HCEC 1CT (cell line): ENCODE measurements around the gene TSPAN4.
A peak's percentile ranks its signal among the peaks of the same experiment; 100 is the strongest.

Source experiments
- DNase-seq: peaks from one replicate; pipeline ENCODE4 v3.0.0-alpha.2; 2017

Gene TSPAN4

GRCh38 chr11:853682-854448 lies 11.2 kb downstream of the TSPAN4 start:
- DNase-seq: no peak

- no peak for DNase-seq
Measured at GRCh38 chr11:854601-855329, 12.1 kb downstream of the TSPAN4 start.

- DNase-seq: no peak
Measured at GRCh38 chr11:855330-855674, 12.7 kb downstream of the TSPAN4 start.

GRCh38 chr11:855796-856195 lies 13.1 kb downstream of the TSPAN4 start:
- no peak for DNase-seq

GRCh38 chr11:856397-856796 lies 13.7 kb downstream of the TSPAN4 start:
- DNase-seq: no peak

GRCh38 chr11:858053-858761 lies 15.6 kb downstream of the TSPAN4 start:
- DNase-seq: no peak

- DNase-seq: no peak
Measured at GRCh38 chr11:858762-859339, 16.2 kb downstream of the TSPAN4 start.

GRCh38 chr11:859394-860131 lies 16.9 kb downstream of the TSPAN4 start:
- DNase-seq: peak; percentile 45

- no peak for DNase-seq
Measured at GRCh38 chr11:860234-861104, 17.8 kb downstream of the TSPAN4 start.

GRCh38 chr11:861105-861479 lies 18.4 kb downstream of the TSPAN4 start:
- DNase-seq: no peak

GRCh38 chr11:862081-862661 lies 19.5 kb downstream of the TSPAN4 start:
- DNase-seq: no peak

GRCh38 chr11:862696-863022 lies 20.0 kb downstream of the TSPAN4 start:
- DNase-seq: no peak

GRCh38 chr11:863023-863909 lies 20.6 kb downstream of the TSPAN4 start:
- no peak for DNase-seq

- no peak for DNase-seq
Measured at GRCh38 chr11:863910-864827, 21.5 kb downstream of the TSPAN4 start.

- no peak for DNase-seq
Measured at GRCh38 chr11:864898-865297, 22.2 kb downstream of the TSPAN4 start.

- no peak for DNase-seq
Measured at GRCh38 chr11:865462-866430, 23.1 kb downstream of the TSPAN4 start.

- DNase-seq: no peak
Measured at GRCh38 chr11:866481-866880, 23.8 kb downstream of the TSPAN4 start.

GRCh38 chr11:867856-868358 lies 25.3 kb downstream of the TSPAN4 start:
- DNase-seq: no peak
